ENCODE results near the gene RNF212. TPM values are rescaled to one million over a fixed set of nuclear protein-coding genes. Genes with fewer than 3 reads are reported as not detected.

The RNF212 gene
- total RNA-seq, 4 donors from 2014 or later: 3.4 to 9.3 (median 6.6) TPM

DNA sequence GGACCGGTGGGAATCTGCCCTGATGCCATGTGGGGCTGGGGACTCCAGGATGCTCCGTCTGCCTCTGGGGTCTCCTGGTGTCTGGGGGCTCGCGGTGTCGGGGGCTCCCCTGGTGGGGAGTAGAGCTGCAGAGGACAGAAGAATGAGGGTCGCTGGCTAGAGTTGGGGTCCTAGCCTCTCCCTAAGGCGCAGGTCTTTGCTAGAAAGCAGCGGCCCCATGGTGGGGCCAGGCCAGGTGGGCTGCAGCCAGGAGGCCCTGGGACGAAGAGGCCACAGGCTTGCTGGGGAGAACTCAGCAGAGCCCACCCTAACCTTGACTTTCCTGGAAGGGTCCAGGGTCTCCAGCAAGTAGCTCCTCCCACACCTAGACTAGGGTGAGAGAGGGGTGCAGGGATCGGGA is 80.5 kb downstream of the RNF212 start:
- ATAC-seq (ENCODE audit: low FRiP score) (no peak), DNase-seq (ENCODE audit: low spot score) (no peak)
- TF ChIP-seq, protein P1, sequence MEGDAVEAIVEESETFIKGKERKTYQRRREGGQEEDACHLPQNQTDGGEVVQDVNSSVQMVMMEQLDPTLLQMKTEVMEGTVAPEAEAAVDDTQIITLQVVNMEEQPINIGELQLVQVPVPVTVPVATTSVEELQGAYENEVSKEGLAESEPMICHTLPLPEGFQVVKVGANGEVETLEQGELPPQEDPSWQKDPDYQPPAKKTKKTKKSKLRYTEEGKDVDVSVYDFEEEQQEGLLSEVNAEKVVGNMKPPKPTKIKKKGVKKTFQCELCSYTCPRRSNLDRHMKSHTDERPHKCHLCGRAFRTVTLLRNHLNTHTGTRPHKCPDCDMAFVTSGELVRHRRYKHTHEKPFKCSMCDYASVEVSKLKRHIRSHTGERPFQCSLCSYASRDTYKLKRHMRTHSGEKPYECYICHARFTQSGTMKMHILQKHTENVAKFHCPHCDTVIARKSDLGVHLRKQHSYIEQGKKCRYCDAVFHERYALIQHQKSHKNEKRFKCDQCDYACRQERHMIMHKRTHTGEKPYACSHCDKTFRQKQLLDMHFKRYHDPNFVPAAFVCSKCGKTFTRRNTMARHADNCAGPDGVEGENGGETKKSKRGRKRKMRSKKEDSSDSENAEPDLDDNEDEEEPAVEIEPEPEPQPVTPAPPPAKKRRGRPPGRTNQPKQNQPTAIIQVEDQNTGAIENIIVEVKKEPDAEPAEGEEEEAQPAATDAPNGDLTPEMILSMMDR (IDR thresholded peaks at IDR 0.05): no peak

DNA sequence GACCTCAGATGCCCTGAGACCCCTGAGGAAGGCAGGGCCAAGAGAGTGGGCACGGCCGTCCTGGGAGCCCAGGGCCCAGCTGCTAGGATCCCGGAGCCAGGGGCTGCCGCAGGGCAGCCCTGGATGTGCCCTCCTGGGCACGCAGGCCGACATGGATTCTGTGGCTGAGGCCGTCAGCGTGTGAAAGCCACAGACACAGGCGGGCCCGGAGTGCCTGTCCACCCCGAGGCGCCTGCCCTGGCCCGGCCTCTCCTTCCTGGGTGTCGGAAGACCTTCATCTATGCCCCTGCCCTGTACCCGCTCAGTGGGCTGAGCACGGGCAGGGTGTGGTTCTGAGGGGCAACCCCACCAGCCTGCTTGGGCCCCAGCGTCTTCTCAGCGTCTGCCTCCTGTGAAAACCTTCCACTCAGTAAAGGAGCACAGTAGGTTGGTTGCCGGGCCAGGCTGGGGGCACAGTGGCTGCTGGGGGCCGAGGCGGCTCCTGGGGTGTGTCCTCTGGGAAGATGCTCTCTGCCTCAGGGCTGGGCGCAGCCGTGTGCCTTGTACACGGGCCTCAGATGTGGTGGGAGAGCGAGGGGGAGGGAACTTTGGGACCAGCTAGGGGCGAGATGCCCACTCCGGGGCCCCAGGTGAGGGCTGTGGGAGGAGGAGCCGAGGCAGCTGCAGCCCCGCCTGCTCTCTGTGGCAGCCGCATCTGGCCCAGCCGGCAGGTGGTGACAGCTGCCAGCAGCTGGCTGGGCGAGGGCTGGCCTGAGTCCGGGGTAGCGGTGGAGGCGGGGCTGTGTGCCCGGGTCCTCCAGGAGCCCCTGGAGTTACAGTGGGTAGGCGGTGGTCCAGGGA is 81.2 kb downstream of the RNF212 start:
- TF ChIP-seq, protein P1 (IDR thresholded peaks at IDR 0.05): no peak
- ATAC-seq (ENCODE audit: low FRiP score): no peak

DNA sequence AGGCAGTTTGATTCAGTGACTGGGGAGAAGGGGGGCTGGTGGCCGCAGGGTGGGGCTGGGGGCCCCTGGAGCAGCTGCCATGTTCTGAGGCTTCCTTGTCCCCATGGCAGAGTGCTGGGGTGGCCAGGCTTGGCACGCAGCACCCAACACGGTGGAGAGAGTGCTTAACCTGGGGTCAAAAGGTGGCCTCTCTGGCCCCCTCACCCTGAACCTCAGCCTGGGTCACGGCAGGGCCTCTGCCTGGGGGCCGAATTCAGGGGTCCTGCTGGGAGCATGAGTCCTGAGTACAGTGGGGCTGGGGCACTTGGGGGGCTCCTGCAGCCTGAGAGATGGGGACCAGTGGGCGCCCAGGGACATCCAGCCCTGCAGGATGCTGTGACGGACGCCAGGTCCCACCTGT is 82.0 kb downstream of the RNF212 start:
- TF ChIP-seq, protein P1 (IDR thresholded peaks at IDR 0.05): no peak
- ATAC-seq (ENCODE audit: low FRiP score) (no peak), DNase-seq (ENCODE audit: low spot score) (no peak)

More for the DNA sequence above, 81.2 kb downstream of the RNF212 start:
- no peak for DNase-seq (ENCODE audit: low spot score)

DNA sequence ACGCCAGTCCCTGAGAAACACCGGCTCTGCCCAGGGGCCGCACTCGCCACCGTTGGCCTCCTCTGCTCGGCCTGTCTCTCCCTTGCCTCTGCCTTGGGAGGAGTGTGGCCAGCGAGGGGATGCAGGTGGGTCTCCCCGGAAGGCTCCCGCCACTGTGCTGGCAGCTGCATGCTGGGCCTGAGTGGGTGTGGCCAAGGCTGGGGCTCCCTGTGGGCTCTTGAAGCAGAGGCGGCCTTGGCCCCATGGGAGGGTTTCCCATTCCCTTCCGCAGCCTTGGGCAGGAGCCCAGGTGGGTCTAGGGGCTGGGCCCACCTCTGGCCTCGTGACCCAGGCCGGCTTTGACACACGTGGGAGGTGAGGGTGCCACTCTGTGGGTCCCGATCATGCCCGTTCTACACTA is 82.8 kb downstream of the RNF212 start:
- TF ChIP-seq, protein P1 (IDR thresholded peaks at IDR 0.05): no peak
- ATAC-seq (ENCODE audit: low FRiP score) (no peak), DNase-seq (ENCODE audit: low spot score) (no peak)

DNA sequence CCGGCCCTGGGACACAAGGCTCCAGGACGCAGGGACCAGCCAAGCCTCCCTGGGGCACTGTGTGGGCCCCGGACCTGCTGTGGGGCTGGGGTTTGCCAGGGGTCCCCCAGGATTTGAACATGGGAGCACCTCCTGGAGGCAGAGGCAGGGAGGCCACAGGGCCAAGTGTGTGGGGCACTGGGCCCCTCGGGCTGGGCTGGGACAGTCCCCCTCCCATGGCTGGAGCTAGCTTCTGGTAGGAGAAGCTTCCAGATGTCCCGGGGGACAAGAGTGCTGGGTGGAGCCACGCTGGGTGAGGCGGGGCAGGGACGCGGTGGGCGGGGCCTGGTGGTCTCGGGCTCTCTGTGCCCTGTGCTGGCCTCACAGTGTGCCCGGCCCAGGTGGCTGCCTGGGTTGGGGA is 83.3 kb downstream of the RNF212 start:
- ATAC-seq (ENCODE audit: low FRiP score) (no peak), DNase-seq (ENCODE audit: low spot score) (no peak)
- TF ChIP-seq, protein P1 (IDR thresholded peaks at IDR 0.05): no peak

DNA sequence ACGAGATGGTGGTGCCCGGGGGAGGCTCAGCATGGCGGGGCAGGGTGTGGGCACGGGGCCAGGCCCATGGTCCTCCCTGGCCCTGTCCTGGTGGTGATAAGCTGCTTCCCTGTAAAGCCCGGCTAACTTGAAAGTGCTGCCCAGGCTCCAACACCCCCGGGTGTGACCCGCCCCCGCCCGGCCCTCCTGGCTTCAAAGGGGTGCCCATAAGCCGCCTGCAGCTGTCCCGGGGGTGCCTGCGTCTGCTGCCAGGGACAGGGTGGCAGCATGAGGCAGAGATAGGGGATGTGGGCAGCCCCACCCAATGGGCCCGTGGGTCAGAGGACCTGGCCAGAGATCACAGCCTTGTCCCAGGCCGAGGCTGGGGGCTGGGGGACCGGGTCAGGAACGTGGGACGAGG is 83.8 kb downstream of the RNF212 start:
- TF ChIP-seq, protein P1 (IDR thresholded peaks at IDR 0.05): no peak
- no peak for DNase-seq (ENCODE audit: low spot score)

More for the DNA sequence above, 83.8 kb downstream of the RNF212 start:
- no peak for ATAC-seq (ENCODE audit: low FRiP score)
